AG09319 (cell line): ENCODE results near the gene NELL2.

Experiments used
- DNase-seq: peaks from one replicate; pipeline ENCODE4 v3.0.0-alpha.2; 2010; ENCODE audit warnings: low read depth; ENCODE audit errors: extremely low read depth
- CTCF ChIP-seq: IDR thresholded peaks from 2 replicates; pipeline ENCODE4 v1.5.1; 2011; ENCODE audit warnings: low read depth, mild to moderate bottlenecking, inconsistent platforms, low read length, moderate library complexity

Gene NELL2

GRCh38 chr12:44885902-44886301 lies 9.8 kb upstream of the NELL2 start:
- no peak for DNase-seq
- no peak for TF ChIP-seq CTCF

GRCh38 chr12:44881197-44881596 lies 5.1 kb upstream of the NELL2 start:
- DNase-seq = no peak
- no peak for TF ChIP-seq CTCF

- no peak for DNase-seq
- TF ChIP-seq CTCF = no peak
These were observed 662 bp upstream of the NELL2 start for GRCh38 chr12:44876544-44877410.

GRCh38 chr12:44875417-44875953 lies 630 bp downstream of the NELL2 start:
- TF ChIP-seq CTCF = no peak
- DNase-seq = no peak

GRCh38 chr12:44874981-44875416 lies 1.1 kb downstream of the NELL2 start:
- no peak for TF ChIP-seq CTCF
- DNase-seq = no peak

- TF ChIP-seq CTCF = no peak
- no peak for DNase-seq
These were observed 2.2 kb downstream of the NELL2 start for GRCh38 chr12:44873898-44874297.

- DNase-seq = no peak
- no peak for TF ChIP-seq CTCF
These were observed 6.6 kb downstream of the NELL2 start for GRCh38 chr12:44869503-44869902.
